ENCODE data around the gene STAG1. TPM values are rescaled to one million over a fixed set of nuclear protein-coding genes. Genes with fewer than 3 reads are reported as not detected.

The STAG1 gene
- total and polyA plus RNA-seq, 2 experiments from 2014 or later: 12.4 to 41.1 TPM

- H3K79me2 ChIP-seq: peaks cover 7% of the 10 kb centered on the region
- no peaks in the 10 kb centered on the region for H3K27me3 ChIP-seq
- H3K4me3 ChIP-seq: no peak overlapping the region
- H3K4me2 ChIP-seq: no peak overlapping the region
- H3K36me3 ChIP-seq (replicated peaks; ENCODE audit: insufficient read depth, low read depth): no peaks in the 10 kb centered on the region
- no peak for DNase-seq (ENCODE audit: low spot score)
- no peak overlapping the region for H2AFZ ChIP-seq
- peaks cover 7% of the 10 kb centered on the region for H3K9me3 ChIP-seq (ENCODE audit: low read depth)
- no peak overlapping the region for H3K27ac ChIP-seq
- no peaks in the 10 kb centered on the region for H3K4me1 ChIP-seq (ENCODE audit: insufficient read depth)
- H4K20me1 ChIP-seq (ENCODE audit: insufficient read depth, poor library complexity, severe bottlenecking): no peaks in the 10 kb centered on the region
- no peaks in the 10 kb centered on the region for H3K9me2 ChIP-seq (replicated peaks; ENCODE audit: insufficient read depth)
- no peak for TF ChIP-seq EZH2 (IDR thresholded peaks at IDR 0.05; ENCODE audit: borderline replicate concordance)
- TF ChIP-seq EZH2phosphoT487 (IDR thresholded peaks at IDR 0.05; ENCODE audit: low read depth, severe bottlenecking, unreplicated experiment): no peak
- TF ChIP-seq CTCF (IDR thresholded peaks at IDR 0.05; ENCODE audit: poor library complexity): no peak
Measured at GRCh38 chr3:136463170-136463569, 289.0 kb downstream of the STAG1 start.

GRCh38 chr3:136457793-136458192 lies 294.4 kb downstream of the STAG1 start:
- Histone ChIP-seq H3K9me2 (replicated peaks; ENCODE audit: insufficient read depth) (no peaks in the 10 kb centered on the region), H2AFZ (no peak overlapping the region), H3K79me2 (peaks cover 11% of the 10 kb centered on the region), H3K4me2 (no peak overlapping the region), H4K20me1 (ENCODE audit: insufficient read depth, poor library complexity, severe bottlenecking) (no peaks in the 10 kb centered on the region), H3K4me1 (ENCODE audit: insufficient read depth) (no peaks in the 10 kb centered on the region), H3K4me3 (no peak overlapping the region), H3K27ac (no peak overlapping the region), H3K9me3 (ENCODE audit: low read depth) (peaks cover 36% of the 10 kb centered on the region), H3K27me3 (no peaks in the 10 kb centered on the region), H3K36me3 (replicated peaks; ENCODE audit: insufficient read depth, low read depth) (peaks cover 12% of the 10 kb centered on the region)
- TF ChIP-seq EZH2phosphoT487 (IDR thresholded peaks at IDR 0.05; ENCODE audit: low read depth, severe bottlenecking, unreplicated experiment) (no peak), EZH2 (IDR thresholded peaks at IDR 0.05; ENCODE audit: borderline replicate concordance) (no peak), CTCF (IDR thresholded peaks at IDR 0.05; ENCODE audit: poor library complexity) (no peak)
- 98% methylated on average over 2 of the region's 2 CpGs for WGBS (ENCODE audit: low lambda C conversion rate, missing lambda C conversion rate)
- DNase-seq (ENCODE audit: low spot score): no peak

GRCh38 chr3:136456196-136456595 lies 296.0 kb downstream of the STAG1 start:
- H3K9me2 ChIP-seq (replicated peaks; ENCODE audit: insufficient read depth): no peaks in the 10 kb centered on the region
- no peak overlapping the region for H3K27ac ChIP-seq
- peaks cover 6% of the 10 kb centered on the region for H3K79me2 ChIP-seq
- TF ChIP-seq EZH2 (IDR thresholded peaks at IDR 0.05; ENCODE audit: borderline replicate concordance) (no peak), EZH2phosphoT487 (IDR thresholded peaks at IDR 0.05; ENCODE audit: low read depth, severe bottlenecking, unreplicated experiment) (no peak), CTCF (IDR thresholded peaks at IDR 0.05; ENCODE audit: poor library complexity) (no peak)
- no peak overlapping the region for H3K4me2 ChIP-seq
- H2AFZ ChIP-seq: no peak overlapping the region
- no peaks in the 10 kb centered on the region for H3K4me1 ChIP-seq (ENCODE audit: insufficient read depth)
- no peak for DNase-seq (ENCODE audit: low spot score)
- WGBS (ENCODE audit: low lambda C conversion rate, missing lambda C conversion rate): 98% methylated on average over 2 of the region's 2 CpGs
- no peaks in the 10 kb centered on the region for H4K20me1 ChIP-seq (ENCODE audit: insufficient read depth, poor library complexity, severe bottlenecking)
- H3K9me3 ChIP-seq (ENCODE audit: low read depth): peaks cover 36% of the 10 kb centered on the region
- H3K4me3 ChIP-seq: no peak overlapping the region
- no peaks in the 10 kb centered on the region for H3K27me3 ChIP-seq
- peaks cover 12% of the 10 kb centered on the region for H3K36me3 ChIP-seq (replicated peaks; ENCODE audit: insufficient read depth, low read depth)

- no peak overlapping the region for H3K4me3 ChIP-seq
- TF ChIP-seq EZH2phosphoT487 (IDR thresholded peaks at IDR 0.05; ENCODE audit: low read depth, severe bottlenecking, unreplicated experiment): no peak
- TF ChIP-seq CTCF (IDR thresholded peaks at IDR 0.05; ENCODE audit: poor library complexity): no peak
- no peak for TF ChIP-seq EZH2 (IDR thresholded peaks at IDR 0.05; ENCODE audit: borderline replicate concordance)
- WGBS (ENCODE audit: low lambda C conversion rate, missing lambda C conversion rate): 95% methylated on average over 3 of the region's 3 CpGs
- no peaks in the 10 kb centered on the region for H3K27me3 ChIP-seq
- no peak overlapping the region for H3K4me2 ChIP-seq
- no peaks in the 10 kb centered on the region for H3K4me1 ChIP-seq (ENCODE audit: insufficient read depth)
- no peaks in the 10 kb centered on the region for H3K9me3 ChIP-seq (ENCODE audit: low read depth)
- H3K79me2 ChIP-seq: no peaks in the 10 kb centered on the region
- no peak overlapping the region for H2AFZ ChIP-seq
- H3K36me3 ChIP-seq (replicated peaks; ENCODE audit: insufficient read depth, low read depth): no peaks in the 10 kb centered on the region
- H3K27ac ChIP-seq: no peak overlapping the region
- no peak for DNase-seq (ENCODE audit: low spot score)
- H4K20me1 ChIP-seq (ENCODE audit: insufficient read depth, poor library complexity, severe bottlenecking): no peaks in the 10 kb centered on the region
- no peaks in the 10 kb centered on the region for H3K9me2 ChIP-seq (replicated peaks; ENCODE audit: insufficient read depth)
Measured at GRCh38 chr3:136444581-136444980, 307.6 kb downstream of the STAG1 start.

Measured in hepatocyte (in vitro differentiated cells).